Smooth muscle cell (in vitro differentiated cells): ENCODE results near the gene ZYG11B. TPM values are rescaled to one million over a fixed set of nuclear protein-coding genes. Genes with fewer than 3 reads are reported as not detected.

Experiments used
- DNase-seq: peaks from one replicate; lab custom pipeline; 2025; ENCODE audit not compliant: unreplicated experiment; lab: John Stamatoyannopoulos, UW
- H2AFZ ChIP-seq: fragments of 200-600 bp; sonication (generic); 2 replicates; pipeline ENCODE4 v1.6.0; 2016; ENCODE audit warnings: antibody characterized with exemption, low read depth, mild to moderate bottlenecking
- H3F3A ChIP-seq: fragments of 200-600 bp; sonication (generic); 2 replicates; pipeline ENCODE4 v1.6.0; 2017; ENCODE audit warnings: antibody characterized with exemption, low read depth
- H3K27ac ChIP-seq: fragments of 200-600 bp; sonication (generic); 2 replicates; pipeline ENCODE4 v1.5.1; 2016; ENCODE audit warnings: low read depth, mild to moderate bottlenecking
- H3K27me3 ChIP-seq: fragments of 200-600 bp; sonication (generic); 2 replicates; pipeline ENCODE4 v1.6.1; 2016; ENCODE audit warnings: low read depth, mild to moderate bottlenecking
- H3K36me3 ChIP-seq: fragments of 200-600 bp; sonication (generic); 2 replicates; pipeline ENCODE4 v1.5.1; 2016; ENCODE audit warnings: low read depth
- H3K4me1 ChIP-seq: fragments of 200-600 bp; sonication (generic); 2 replicates; pipeline ENCODE4 v1.5.1; 2016; ENCODE audit warnings: low read depth
- H3K4me2 ChIP-seq: fragments of 200-600 bp; sonication (generic); 2 replicates; pipeline ENCODE4 v1.6.0; 2016; ENCODE audit warnings: mild to moderate bottlenecking
- H3K4me3 ChIP-seq: fragments of 200-600 bp; sonication (generic); 2 replicates; pipeline ENCODE4 v1.5.1; 2016; ENCODE audit warnings: mild to moderate bottlenecking
- H3K79me2 ChIP-seq: fragments of 200-600 bp; sonication (generic); 2 replicates; pipeline ENCODE4 v1.6.0; 2016; ENCODE audit warnings: low read depth, mild to moderate bottlenecking
- H3K9ac ChIP-seq: fragments of 200-600 bp; sonication (generic); 2 replicates; pipeline ENCODE4 v1.6.0; 2016; ENCODE audit warnings: low read depth
- H3K9me3 ChIP-seq: fragments of 200-600 bp; sonication (generic); replicated peaks from 2 replicates; pipeline ENCODE4 v1.5.1; 2016; ENCODE audit warnings: low read depth
- H4K20me1 ChIP-seq: fragments of 200-600 bp; sonication (generic); 2 replicates; pipeline ENCODE4 v1.6.0; 2016; ENCODE audit warnings: low read depth
- WGBS: methylation state at CpG from one replicate; pipeline ENCODE4 v1.1.7; 2016; ENCODE audit warnings: low lambda C conversion rate; 5-methylcytosine and 5-hydroxymethylcytosine counted together
- polyA plus RNA-seq: library from polyadenylated mRNA; unstranded; fragments of >200 nt; fragmentation: Nextera tagmentation; extraction: Ambion mirVana; gene quantifications from 2 replicates; pipeline ENCODE4 v1.2.1, GENCODE V29; 2016
- total RNA-seq: library from RNA; depleted of rRNA; stranded (reverse); fragments of >200 nt; gene quantifications from 2 replicates; pipeline ENCODE4 v1.2.3, GENCODE V29; 2014
- TF ChIP-seq, protein P1 (sequence below): fragments of 200-600 bp; sonication (generic); IDR thresholded peaks from 2 replicates; pipeline ENCODE4 v1.5.1; 2017; ENCODE audit warnings: borderline replicate concordance, mild to moderate bottlenecking, antibody characterized with exemption; ENCODE audit not compliant: insufficient read depth, poor library complexity, severe bottlenecking

The ZYG11B gene
- total and polyA plus RNA-seq, 2 experiments from 2014 or later = 8.8 to 36.0 TPM

DNA sequence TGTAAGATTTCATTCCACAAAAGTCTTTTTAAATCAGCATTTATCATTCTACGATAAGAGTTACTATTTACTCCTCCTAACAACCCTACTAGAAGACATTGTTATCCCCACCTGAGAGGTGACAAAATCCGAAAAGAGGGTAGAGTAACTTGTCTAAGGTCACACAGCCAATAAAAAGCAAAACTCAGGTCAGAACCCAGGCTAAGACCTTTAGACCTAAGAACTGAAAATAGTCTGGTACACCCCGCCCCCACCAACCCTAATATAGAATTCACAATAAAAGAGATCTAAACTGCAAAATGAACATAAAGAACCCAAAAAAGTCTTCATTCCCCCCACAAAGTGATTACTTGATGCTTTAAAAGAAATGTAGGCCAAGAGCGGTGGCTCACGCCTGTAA, 46.8 kb upstream of the ZYG11B start:
- TF ChIP-seq, protein P1, sequence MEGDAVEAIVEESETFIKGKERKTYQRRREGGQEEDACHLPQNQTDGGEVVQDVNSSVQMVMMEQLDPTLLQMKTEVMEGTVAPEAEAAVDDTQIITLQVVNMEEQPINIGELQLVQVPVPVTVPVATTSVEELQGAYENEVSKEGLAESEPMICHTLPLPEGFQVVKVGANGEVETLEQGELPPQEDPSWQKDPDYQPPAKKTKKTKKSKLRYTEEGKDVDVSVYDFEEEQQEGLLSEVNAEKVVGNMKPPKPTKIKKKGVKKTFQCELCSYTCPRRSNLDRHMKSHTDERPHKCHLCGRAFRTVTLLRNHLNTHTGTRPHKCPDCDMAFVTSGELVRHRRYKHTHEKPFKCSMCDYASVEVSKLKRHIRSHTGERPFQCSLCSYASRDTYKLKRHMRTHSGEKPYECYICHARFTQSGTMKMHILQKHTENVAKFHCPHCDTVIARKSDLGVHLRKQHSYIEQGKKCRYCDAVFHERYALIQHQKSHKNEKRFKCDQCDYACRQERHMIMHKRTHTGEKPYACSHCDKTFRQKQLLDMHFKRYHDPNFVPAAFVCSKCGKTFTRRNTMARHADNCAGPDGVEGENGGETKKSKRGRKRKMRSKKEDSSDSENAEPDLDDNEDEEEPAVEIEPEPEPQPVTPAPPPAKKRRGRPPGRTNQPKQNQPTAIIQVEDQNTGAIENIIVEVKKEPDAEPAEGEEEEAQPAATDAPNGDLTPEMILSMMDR = no peak
- 95% methylated on average over 5 of the region's 5 CpGs for WGBS
- H2AFZ ChIP-seq = no peak overlapping the region
- H3K9me3 ChIP-seq = no peaks in the 10 kb centered on the region
- no peak overlapping the region for H3K4me3 ChIP-seq
- peaks cover 7% of the 10 kb centered on the region for H3K4me1 ChIP-seq
- H3K79me2 ChIP-seq = no peaks in the 10 kb centered on the region
- peaks cover 6% of the 10 kb centered on the region for H3F3A ChIP-seq
- H3K27me3 ChIP-seq = no peaks in the 10 kb centered on the region
- H4K20me1 ChIP-seq = no peaks in the 10 kb centered on the region
- H3K27ac ChIP-seq = no peak overlapping the region
- H3K36me3 ChIP-seq = no peaks in the 10 kb centered on the region
- H3K4me2 ChIP-seq = no peak overlapping the region
- no peak for DNase-seq
- H3K9ac ChIP-seq = no peak overlapping the region

DNA sequence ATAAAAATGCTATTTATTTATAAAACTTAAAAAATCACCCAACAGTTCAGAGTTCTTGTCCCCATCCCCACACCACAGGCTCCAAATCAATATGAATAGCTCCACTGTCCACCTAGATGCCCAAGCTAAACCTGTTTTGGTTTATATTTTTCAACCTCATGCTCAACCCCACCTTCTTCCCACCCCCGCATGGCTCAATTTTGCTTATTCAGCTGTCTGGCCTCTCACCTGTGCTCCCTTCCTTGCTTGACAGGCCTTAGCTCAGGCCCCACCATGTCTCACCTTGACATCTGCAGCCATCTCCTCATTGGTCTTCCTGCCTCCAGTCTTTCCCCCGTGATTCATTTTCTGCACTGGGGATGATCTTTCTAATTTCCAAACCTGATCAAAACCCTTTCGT, 45.9 kb upstream of the ZYG11B start:
- no peak overlapping the region for H3K4me3 ChIP-seq
- WGBS = 95% methylated on average over 3 of the region's 3 CpGs
- DNase-seq = no peak
- H3K9ac ChIP-seq = no peak overlapping the region
- H3K9me3 ChIP-seq = no peaks in the 10 kb centered on the region
- no peak overlapping the region for H3K27ac ChIP-seq
- H3K4me1 ChIP-seq = peaks cover 7% of the 10 kb centered on the region
- H3K79me2 ChIP-seq = no peaks in the 10 kb centered on the region
- TF ChIP-seq, protein P1 = no peak
- H3K27me3 ChIP-seq = no peaks in the 10 kb centered on the region
- no peak overlapping the region for H2AFZ ChIP-seq
- no peak overlapping the region for H3K4me2 ChIP-seq
- no peaks in the 10 kb centered on the region for H3K36me3 ChIP-seq
- H3F3A ChIP-seq = peaks cover 4% of the 10 kb centered on the region
- no peaks in the 10 kb centered on the region for H4K20me1 ChIP-seq

DNA sequence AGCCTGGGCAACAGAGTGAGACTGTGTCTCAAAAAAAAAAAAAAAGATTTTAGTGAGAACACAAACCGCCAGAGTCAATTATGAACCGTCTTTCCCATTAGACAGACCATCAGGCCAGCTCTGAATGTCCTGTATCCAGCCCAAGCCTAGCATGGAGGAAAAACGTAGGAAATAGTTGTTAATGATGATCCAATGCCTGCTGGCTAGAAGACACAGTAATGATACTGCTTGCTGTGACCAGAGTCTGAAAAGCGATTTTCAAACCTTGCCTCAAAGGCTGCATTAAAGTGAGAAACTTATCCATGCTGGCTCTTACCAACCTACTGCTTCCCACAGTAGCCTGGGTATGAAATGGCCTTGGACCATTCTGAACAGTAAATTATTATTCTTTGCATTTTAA, 45.1 kb upstream of the ZYG11B start:
- DNase-seq = no peak
- Histone ChIP-seq H3K9ac (no peak overlapping the region), H4K20me1 (no peaks in the 10 kb centered on the region), H3K27ac (no peak overlapping the region), H3K36me3 (no peaks in the 10 kb centered on the region), H3K79me2 (no peaks in the 10 kb centered on the region), H3K4me3 (no peak overlapping the region), H2AFZ (no peak overlapping the region), H3K27me3 (no peaks in the 10 kb centered on the region), H3K9me3 (no peaks in the 10 kb centered on the region), H3F3A (no peaks in the 10 kb centered on the region), H3K4me2 (no peak overlapping the region), H3K4me1 (peaks cover 7% of the 10 kb centered on the region)
- TF ChIP-seq, protein P1 = no peak
- 87% methylated on average over 4 of the region's 4 CpGs for WGBS

DNA sequence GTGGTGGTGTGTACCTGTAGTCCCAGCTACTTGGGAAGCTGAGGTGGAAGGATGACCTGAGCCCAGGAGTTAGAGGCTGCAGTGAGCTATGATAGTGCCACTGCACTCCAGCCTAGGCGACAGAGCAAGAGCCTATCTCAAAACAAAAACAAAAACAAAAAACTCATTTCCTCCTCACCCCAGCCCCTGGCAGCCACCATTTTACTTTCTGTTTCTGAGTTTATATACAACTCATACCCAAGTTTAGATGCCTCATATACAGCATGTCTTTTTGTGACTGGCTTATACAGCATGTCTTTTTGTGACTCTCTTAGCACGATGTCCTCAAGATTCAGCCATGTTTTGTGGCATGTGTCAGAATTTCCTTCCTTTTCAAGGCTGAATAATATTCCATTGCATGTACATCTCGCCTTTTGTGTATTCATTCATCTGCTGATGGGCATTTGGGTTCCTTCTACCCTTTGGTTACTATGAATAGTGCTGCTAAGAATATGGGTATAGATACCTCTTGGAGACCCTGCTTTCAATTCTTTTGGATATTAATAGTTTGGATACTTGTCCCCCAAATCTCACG, 42.8 kb upstream of the ZYG11B start:
- Histone ChIP-seq H2AFZ (no peak overlapping the region), H3K27me3 (no peaks in the 10 kb centered on the region), H3K79me2 (no peaks in the 10 kb centered on the region), H3K9me3 (no peaks in the 10 kb centered on the region), H3F3A (no peaks in the 10 kb centered on the region), H3K27ac (no peak overlapping the region), H3K36me3 (peaks cover 7% of the 10 kb centered on the region), H3K4me1 (peaks cover 7% of the 10 kb centered on the region), H4K20me1 (no peaks in the 10 kb centered on the region), H3K4me2 (no peak overlapping the region), H3K4me3 (no peak overlapping the region), H3K9ac (no peak overlapping the region)
- TF ChIP-seq, protein P1 = no peak
- no peak for DNase-seq
- 98% methylated on average over 4 of the region's 4 CpGs for WGBS
